Endothelial cell of umbilical vein (primary cell): ENCODE data around the gene KHDC1. TPM values are rescaled to one million over a fixed set of nuclear protein-coding genes. Genes with fewer than 3 reads are reported as not detected.
"Not testable (repeated sequence)": the region's sequence is repeated elsewhere in the genome, so short reads cannot be mapped to it uniquely, and the experiment has no call there.

Experiments
- BruUV-seq: library from RNA; stranded (reverse); fragments of 400-500 nt; replicated peaks from 2 replicates; lab custom pipeline; 2021; lab: Mats Ljungman, UMichigan
- CTCF ChIA-PET: fragments of 300-600, 350-600 bp; sonication (Branson Sonifier 250); formaldehyde crosslinking; loops from one replicate; lab custom pipeline; 2021; ENCODE audit warnings: antibody characterized with exemption, inconsistent platforms; lab: Charles Lee
- POLR2A ChIA-PET: fragments of 300-600, 350-600 bp; sonication (Branson Sonifier 250); formaldehyde crosslinking; loops from one replicate; lab custom pipeline; 2021; ENCODE audit warnings: antibody characterized with exemption, inconsistent platforms; lab: Charles Lee
- DNase-seq: peaks from one replicate; pipeline ENCODE4 v3.0.0-alpha.2; 2011; ENCODE audit warnings: low read depth, low spot score
- FAIRE-seq: peaks from 2 replicates; lab custom pipeline; 2011; peaks lifted over from hg19 to GRCh38; lab: Jason Lieb, UNC
- H2AFZ ChIP-seq: 2 replicates; pipeline ENCODE4 v1.6.0; 2012; ENCODE audit warnings: low read depth, low read length, control low read depth, inconsistent platforms
- H3K27ac ChIP-seq: 2 replicates; pipeline ENCODE4 v1.5.1; 2011; ENCODE audit warnings: low read depth, mild to moderate bottlenecking, control low read depth, low read length, moderate library complexity; ENCODE audit not compliant: insufficient read depth
- H3K27me3 ChIP-seq, 2 experiments: 2 replicates each; pipeline versions ENCODE4 v1.6.0 to v1.6.1; 2011; ENCODE audit warnings: low read length in 2 of 2, mixed read lengths in 1 of 2; ENCODE audit not compliant: control insufficient read depth in 2 of 2, insufficient read depth in 2 of 2
- H3K36me3 ChIP-seq, 2 experiments: 2 replicates in 1 of 2; 3 replicates in 1 of 2; pipeline ENCODE4 v1.5.1; 2011; ENCODE audit warnings: low read length in 2 of 2, mild to moderate bottlenecking in 1 of 2, moderate library complexity in 1 of 2; ENCODE audit not compliant: control insufficient read depth in 2 of 2, insufficient read depth in 2 of 2; ENCODE audit errors: extremely low read depth in 1 of 2
- H3K4me1 ChIP-seq: 3 replicates; pipeline ENCODE4 v1.5.1; 2011; ENCODE audit warnings: mild to moderate bottlenecking, low read length; ENCODE audit not compliant: control insufficient read depth, insufficient read depth; ENCODE audit errors: extremely low read depth
- H3K4me2 ChIP-seq: 2 replicates; pipeline ENCODE4 v1.6.1; 2011; ENCODE audit warnings: low read length, control low read depth, mixed read lengths; ENCODE audit not compliant: insufficient read depth
- H3K4me3 ChIP-seq, 3 experiments: fragments of 200-600 bp in 1 of 3; sonication (generic), shearing (Covaris generic) in 1 of 3; replicated peaks in 1 of 3; 2 replicates each; pipeline ENCODE4 v1.5.1; 2011 to 2016; ENCODE audit warnings: control low read depth in 3 of 3, low read length in 3 of 3, mild to moderate bottlenecking in 2 of 3, inconsistent platforms in 1 of 3, low read depth in 1 of 3, moderate library complexity in 1 of 3; ENCODE audit not compliant: insufficient read depth in 1 of 3
- H3K79me2 ChIP-seq: 2 replicates; pipeline ENCODE4 v1.6.0; 2012; ENCODE audit warnings: low read length, inconsistent platforms; ENCODE audit not compliant: control insufficient read depth, insufficient read depth
- H3K9ac ChIP-seq: replicated peaks from 2 replicates; pipeline ENCODE3; 2011; ENCODE audit warnings: low read length, control low read depth; ENCODE audit not compliant: insufficient read depth; ENCODE audit errors: extremely low read depth
- H3K9me1 ChIP-seq: replicated peaks from 3 replicates; pipeline ENCODE4 v1.6.0; 2011; ENCODE audit warnings: mild to moderate bottlenecking, low read length; ENCODE audit not compliant: control insufficient read depth, insufficient read depth; ENCODE audit errors: extremely low read depth
- H3K9me3 ChIP-seq: replicated peaks from 2 replicates; pipeline ENCODE4 v1.5.1; 2012; ENCODE audit warnings: low read length, inconsistent platforms; ENCODE audit not compliant: control insufficient read depth, insufficient read depth
- H4K20me1 ChIP-seq: replicated peaks from 2 replicates; pipeline ENCODE3; 2011; ENCODE audit warnings: mild to moderate bottlenecking, low read length; ENCODE audit not compliant: control insufficient read depth, insufficient read depth; ENCODE audit errors: extremely low read depth
- CTCF ChIP-seq, 2 donors: IDR thresholded peaks; 1 replicate in 1 of 2; 2 replicates in 1 of 2; pipeline ENCODE4 v1.5.1; 2011; ENCODE audit warnings: low read length in 2 of 2, mild to moderate bottlenecking in 2 of 2, moderate library complexity in 2 of 2, control low read depth in 1 of 2, inconsistent platforms in 1 of 2, low read depth in 1 of 2; ENCODE audit not compliant: insufficient read depth in 1 of 2; ENCODE audit errors: extremely low read depth in 1 of 2
- EZH2 ChIP-seq: IDR thresholded peaks from 2 replicates; pipeline ENCODE4 v1.6.1; 2012; ENCODE audit warnings: borderline replicate concordance, low read depth, mild to moderate bottlenecking, moderate library complexity, low read length, inconsistent platforms; ENCODE audit not compliant: severe bottlenecking
- FOS ChIP-seq: IDR thresholded peaks from 2 replicates; pipeline ENCODE4 v1.6.1; 2011; ENCODE audit warnings: mild to moderate bottlenecking, low read length, moderate library complexity, borderline replicate concordance; ENCODE audit not compliant: insufficient read depth
- GATA2 ChIP-seq: IDR thresholded peaks from 2 replicates; pipeline ENCODE4 v1.7.0; 2011; ENCODE audit warnings: low read depth, mild to moderate bottlenecking, moderate library complexity, mixed read lengths, low read length; ENCODE audit not compliant: insufficient read length, insufficient read depth
- JUN ChIP-seq: IDR thresholded peaks from 2 replicates; pipeline ENCODE4 v1.6.1; 2011; ENCODE audit warnings: borderline replicate concordance, low read depth; ENCODE audit not compliant: insufficient read length, insufficient read depth
- MAX ChIP-seq: IDR thresholded peaks from 2 replicates; pipeline ENCODE4 v1.6.1; 2011; ENCODE audit not compliant: insufficient read depth, insufficient read length
- MYC ChIP-seq: IDR thresholded peaks from one replicate; pipeline ENCODE4 v1.6.1; 2011; ENCODE audit warnings: mild to moderate bottlenecking, low read depth, low read length
- POLR2A ChIP-seq: IDR thresholded peaks from 2 replicates; pipeline ENCODE4 v1.6.1; 2012; ENCODE audit warnings: low read depth, mild to moderate bottlenecking, control low read depth, low read length
- POLR2AphosphoS5 ChIP-seq: IDR thresholded peaks from 2 replicates; pipeline ENCODE4 v1.6.1; 2012; ENCODE audit warnings: low read depth, mild to moderate bottlenecking, control low read depth, low read length, moderate library complexity; ENCODE audit not compliant: insufficient read depth
- dilution Hi-C: fragments of 300-500 bp; cut with MboI; formaldehyde crosslinking; loops from one replicate; pipeline ENCODE4 v1.15.0; 2019; ENCODE audit warnings: low sequenced_read_pairs; ENCODE audit not compliant: extremely low pct_ligation_motif_present
- intact Hi-C: fragments of 100-400 bp; cut with micrococcal nuclease; formaldehyde crosslinking; loops from one replicate; pipeline ENCODE4 v1.10.0; 2022
- polyA plus RNA-seq, 4 experiments: library from polyadenylated mRNA; depleted of rRNA in 3 of 4; stranded (reverse) in 3 of 4; unstranded in 1 of 4; fragments of >200 nt; gene quantifications; 2 replicates each; pipeline versions ENCODE4 v1.2.1 to v1.2.3, GENCODE V29; 2011 to 2012; ENCODE audit warnings: missing spikeins in 1 of 4
- total RNA-seq: library from RNA; stranded (reverse); gene quantifications from 2 replicates; pipeline ENCODE4 v1.2.3, GENCODE V29; 2021

KHDC1 gene
- total and polyA plus RNA-seq, 2 donors (not counting 3 experiments of a cell fraction or from before 2014, with no cell fraction given): 3.3 to 4.4 TPM

GRCh38 chr6:73194744-73195143, 68.3 kb downstream of the KHDC1 start:
- peaks cover 0 to 2% of the 10 kb centered on the region in 2 experiments for H3K27me3 ChIP-seq
- TF ChIP-seq GATA2 (no peak), MYC (no peak), POLR2A (no peak), CTCF (IDR thresholded peaks at IDR 0.05; ENCODE audit: extremely low read depth in 1 of 2, insufficient read depth in 1 of 2, low read depth in 1 of 2, low read length in 2 of 2) (no peak), FOS (no peak), MAX (no peak), POLR2AphosphoS5 (no peak), JUN (no peak), EZH2 (no peak)
- H3K9me3 ChIP-seq: no peaks in the 10 kb centered on the region
- dilution Hi-C loops (no loop called here), intact Hi-C loops (no loop called here)
- ChIA-PET POLR2A (no interaction called here), CTCF (no interaction called here)
- no peak overlapping the region for H3K4me3 ChIP-seq
- H2AFZ ChIP-seq: no peak overlapping the region
- no peaks in the 10 kb centered on the region for H4K20me1 ChIP-seq
- no peak overlapping the region for H3K4me2 ChIP-seq
- H3K4me1 ChIP-seq: no peaks in the 10 kb centered on the region
- no peaks in the 10 kb centered on the region for H3K9me1 ChIP-seq
- no peak overlapping the region for H3K27ac ChIP-seq
- no peaks in the 10 kb centered on the region for H3K79me2 ChIP-seq
- FAIRE-seq (no peak), DNase-seq (no peak)
- H3K9ac ChIP-seq: no peak overlapping the region
- no peaks in the 10 kb centered on the region for H3K36me3 ChIP-seq
- no TSS peak for BruUV-seq

GRCh38 chr6:73193302-73193701, 69.7 kb downstream of the KHDC1 start:
- H3K4me2 ChIP-seq, CTCF ChIA-PET, H3K9ac ChIP-seq, H3K27ac ChIP-seq, BruUV-seq, DNase-seq, H3K4me1 ChIP-seq, dilution Hi-C loops, H4K20me1 ChIP-seq, H3K36me3 ChIP-seq, H3K79me2 ChIP-seq, H3K4me3 ChIP-seq, FAIRE-seq, H3K9me3 ChIP-seq, H3K9me1 ChIP-seq, POLR2A ChIA-PET, H3K27me3 ChIP-seq, H2AFZ ChIP-seq, intact Hi-C loops: not testable (repeated sequence)
